CD4-positive, alpha-beta T cell treated with Interferon gamma for 1 hour (primary cell): Measurements from ENCODE around the gene PAK1IP1.
"Not testable (repeated sequence)": the region's sequence is repeated elsewhere in the genome, so short reads cannot be mapped to it uniquely, and the experiment has no call there.

Experiments
- DNase-seq: peaks from one replicate; pipeline ENCODE4 v3.0.0-alpha.2; 2020

PAK1IP1 gene

GRCh38 chr6:10695086-10695657 lies 400 bp downstream of the PAK1IP1 start:
- no peak for DNase-seq

- DNase-seq, result no peak
These were observed 1.9 kb downstream of the PAK1IP1 start for GRCh38 chr6:10696655-10697054.

GRCh38 chr6:10713962-10714361 lies 19.2 kb downstream of the PAK1IP1 start:
- no peak for DNase-seq

- DNase-seq, result peak; percentile 52
These were observed 24.7 kb downstream of the PAK1IP1 start for GRCh38 chr6:10719296-10719963.

GRCh38 chr6:10719964-10720264 lies 25.1 kb downstream of the PAK1IP1 start:
- no peak for DNase-seq

- peak; percentile 48 for DNase-seq
These were observed 25.6 kb downstream of the PAK1IP1 start for GRCh38 chr6:10720265-10720959.

GRCh38 chr6:10720960-10721849 lies 26.4 kb downstream of the PAK1IP1 start:
- DNase-seq, result peak; percentile 15

GRCh38 chr6:10721850-10722569 lies 27.2 kb downstream of the PAK1IP1 start:
- no peak for DNase-seq

- no peak for DNase-seq
These were observed 27.7 kb downstream of the PAK1IP1 start for GRCh38 chr6:10722570-10722819.

- DNase-seq, result peak; percentile 78
These were observed 28.2 kb downstream of the PAK1IP1 start, which contains the start of gene TMEM14C for GRCh38 chr6:10722820-10723566. TMEM14C (plus strand) TSS chr6:10723070; CDS start chr6:10724614, 1,544 bp downstream.

- no peak for DNase-seq
These were observed 28.8 kb downstream of the PAK1IP1 start for GRCh38 chr6:10723567-10723881.

- DNase-seq, result no peak
These were observed 30.3 kb downstream of the PAK1IP1 start for GRCh38 chr6:10725044-10725443.

- DNase-seq, result no peak
These were observed 30.9 kb downstream of the PAK1IP1 start for GRCh38 chr6:10725716-10726115.

GRCh38 chr6:10730254-10730653 lies 35.5 kb downstream of the PAK1IP1 start:
- no peak for DNase-seq

- peak; percentile 13 for DNase-seq
These were observed 38.5 kb downstream of the PAK1IP1 start for GRCh38 chr6:10733151-10733715.

GRCh38 chr6:10733863-10734262 lies 39.1 kb downstream of the PAK1IP1 start:
- DNase-seq, result no peak

GRCh38 chr6:10736731-10737130 lies 42.0 kb downstream of the PAK1IP1 start:
- DNase-seq, result no peak

- no peak for DNase-seq
These were observed 45.3 kb downstream of the PAK1IP1 start for GRCh38 chr6:10740061-10740460.

GRCh38 chr6:10741643-10742042 lies 46.9 kb downstream of the PAK1IP1 start:
- DNase-seq, result not testable (repeated sequence)

- DNase-seq, result no peak
These were observed 47.5 kb downstream of the PAK1IP1 start for GRCh38 chr6:10742251-10742650.

- no peak for DNase-seq
These were observed 48.7 kb downstream of the PAK1IP1 start for GRCh38 chr6:10743515-10743914.

- no peak for DNase-seq
These were observed 50.3 kb downstream of the PAK1IP1 start for GRCh38 chr6:10745116-10745515.
